ENCODE data around the gene UNC5A. TPM values are rescaled to one million over a fixed set of nuclear protein-coding genes. Genes with fewer than 3 reads are reported as not detected.

The UNC5A gene
- 0.30 TPM for total RNA-seq

GRCh38 chr5:176810081-176810597, at the start of gene UNC5A:
UNC5A (plus strand) TSS chr5:176810559; CDS start chr5:176810751, 192 bp downstream.
- DNase-seq: no peak

GRCh38 chr5:176761755-176762154, 48.6 kb upstream of the UNC5A start:
- DNase-seq: no peak

- no peak for DNase-seq
These were observed 47.9 kb upstream of the UNC5A start for GRCh38 chr5:176762489-176762888.

GRCh38 chr5:176765687-176766086, 44.7 kb upstream of the UNC5A start:
- DNase-seq: no peak

GRCh38 chr5:176768174-176768970, 42.0 kb upstream of the UNC5A start:
- no peak for DNase-seq

- DNase-seq: no peak
These were observed 40.4 kb upstream of the UNC5A start for GRCh38 chr5:176769911-176770310.

GRCh38 chr5:176770431-176770830, 39.9 kb upstream of the UNC5A start:
- DNase-seq: no peak

- no peak for DNase-seq
These were observed 39.1 kb upstream of the UNC5A start for GRCh38 chr5:176771102-176771845.

GRCh38 chr5:176772271-176773210, 37.8 kb upstream of the UNC5A start:
- no peak for DNase-seq

GRCh38 chr5:176773408-176774035, 36.8 kb upstream of the UNC5A start:
- no peak for DNase-seq

GRCh38 chr5:176774216-176775171, 35.9 kb upstream of the UNC5A start:
- no peak for DNase-seq

- no peak for DNase-seq
These were observed 35.0 kb upstream of the UNC5A start for GRCh38 chr5:176775409-176775808.

- DNase-seq: no peak
These were observed 34.1 kb upstream of the UNC5A start for GRCh38 chr5:176776141-176776865.

GRCh38 chr5:176776916-176777315, 33.4 kb upstream of the UNC5A start:
- DNase-seq: no peak

- DNase-seq: no peak
These were observed 31.4 kb upstream of the UNC5A start for GRCh38 chr5:176778921-176779465.

- DNase-seq: no peak
These were observed 30.8 kb upstream of the UNC5A start for GRCh38 chr5:176779537-176779936.

- DNase-seq: no peak
These were observed 29.9 kb upstream of the UNC5A start for GRCh38 chr5:176780176-176781053.

GRCh38 chr5:176781054-176781375, 29.3 kb upstream of the UNC5A start:
- DNase-seq: no peak

All from skin of body (tissue), 2 donors.